Neural cell (in vitro differentiated cells): ENCODE data around the gene LUC7L2. TPM values are rescaled to one million over a fixed set of nuclear protein-coding genes. Genes with fewer than 3 reads are reported as not detected.

Experiments used
- H2AFZ ChIP-seq: fragments of 200-600, 300-800 bp; sonication (generic), shearing (Covaris generic); 2 replicates; pipeline ENCODE4 v1.6.0; 2014; ENCODE audit warnings: low read depth, mild to moderate bottlenecking, antibody characterized with exemption, low read length, moderate library complexity
- H3F3A ChIP-seq: fragments of 200-600 bp; shearing (Covaris generic); 2 replicates; pipeline ENCODE4 v1.6.1; 2016; ENCODE audit warnings: mild to moderate bottlenecking, moderate library complexity, mixed read lengths, antibody characterized with exemption, low read length; ENCODE audit not compliant: insufficient read depth, poor library complexity, severe bottlenecking
- H3K27ac ChIP-seq: fragments of 200-600, 300-800 bp; sonication (generic), shearing (Covaris generic); 2 replicates; pipeline ENCODE4 v1.5.1; 2014; ENCODE audit warnings: mild to moderate bottlenecking, low read length, moderate library complexity
- H3K27me3 ChIP-seq: fragments of 300-800, 200-600 bp; sonication (generic), shearing (Covaris generic); 2 replicates; pipeline ENCODE4 v1.6.0; 2014; ENCODE audit warnings: mild to moderate bottlenecking, low read depth, low read length, moderate library complexity; ENCODE audit not compliant: insufficient read depth
- H3K36me3 ChIP-seq: fragments of 300-800, 200-600 bp; sonication (generic), shearing (Covaris generic); 2 replicates; pipeline ENCODE4 v1.5.1; 2014; ENCODE audit warnings: mild to moderate bottlenecking, antibody characterized with exemption, low read length, moderate library complexity; ENCODE audit not compliant: insufficient read depth
- H3K4me2 ChIP-seq: fragments of 300-800, 200-600 bp; sonication (generic), shearing (Covaris generic); 2 replicates; pipeline ENCODE4 v1.6.0; 2014; ENCODE audit warnings: mild to moderate bottlenecking, low read length
- H3K4me3 ChIP-seq: fragments of 300-800, 200-600 bp; sonication (generic), shearing (Covaris generic); 2 replicates; pipeline ENCODE4 v1.5.1; 2014; ENCODE audit warnings: mild to moderate bottlenecking, low read length, moderate library complexity
- H3K79me2 ChIP-seq: fragments of 200-600 bp; shearing (Covaris generic); replicated peaks from 2 replicates; pipeline ENCODE4 v1.6.0; 2014; ENCODE audit warnings: mild to moderate bottlenecking, low read length, moderate library complexity; ENCODE audit not compliant: insufficient read depth
- H3K9ac ChIP-seq: fragments of 300-800, 200-600 bp; sonication (generic), shearing (Covaris generic); 2 replicates; pipeline ENCODE4 v1.6.1; 2016; ENCODE audit warnings: mild to moderate bottlenecking, low read length, mixed read lengths
- H3K9me2 ChIP-seq: fragments of 200-600 bp; shearing (Covaris generic); 2 replicates; pipeline ENCODE4 v1.6.1; 2016; ENCODE audit warnings: mild to moderate bottlenecking, low read length, mixed read lengths; ENCODE audit not compliant: insufficient read depth
- H3K9me3 ChIP-seq: fragments of 200-600, 300-800 bp; sonication (generic), shearing (Covaris generic); 2 replicates; pipeline ENCODE4 v1.6.1; 2016; ENCODE audit warnings: mild to moderate bottlenecking, mixed run types, low read length, moderate library complexity, mixed read lengths
- H4K20me1 ChIP-seq: fragments of 200-600 bp; shearing (Covaris generic); 2 replicates; pipeline ENCODE4 v1.6.1; 2016; ENCODE audit warnings: mild to moderate bottlenecking, mixed run types; ENCODE audit not compliant: insufficient read depth
- CTCF ChIP-seq: fragments of 450-650 bp; IDR thresholded peaks from 2 replicates; pipeline ENCODE4 v1.5.1; 2014; ENCODE audit warnings: antibody characterized with exemption, mild to moderate bottlenecking, moderate library complexity; ENCODE audit not compliant: poor library complexity, severe bottlenecking
- EP300 ChIP-seq: fragments of 450-650 bp; conservative IDR thresholded peaks from 2 replicates; pipeline ENCODE4 v1.6.1; 2014; ENCODE audit warnings: antibody characterized with exemption, mild to moderate bottlenecking, moderate library complexity; ENCODE audit not compliant: poor library complexity, severe bottlenecking
- EZH2 ChIP-seq: fragments of 200-600, 300-800 bp; shearing (Covaris generic), sonication (generic); IDR thresholded peaks from 2 replicates; pipeline ENCODE4 v1.6.1; 2014; ENCODE audit warnings: antibody characterized with exemption, low read length, borderline replicate concordance, mild to moderate bottlenecking; ENCODE audit not compliant: insufficient read depth, poor library complexity, severe bottlenecking
- MXI1 ChIP-seq: fragments of 450-650 bp; conservative IDR thresholded peaks from 2 replicates; pipeline ENCODE4 v1.6.1; 2014; ENCODE audit warnings: antibody characterized with exemption, mild to moderate bottlenecking; ENCODE audit not compliant: poor library complexity, severe bottlenecking
- POLR2AphosphoS5 ChIP-seq: IDR thresholded peaks from 2 replicates; pipeline ENCODE4 v1.6.1; 2012
- RAD21 ChIP-seq: fragments of 450-650 bp; conservative IDR thresholded peaks from 2 replicates; pipeline ENCODE4 v1.6.1; 2014; ENCODE audit warnings: antibody characterized with exemption, mild to moderate bottlenecking, moderate library complexity
- REST ChIP-seq: IDR thresholded peaks from 2 replicates; pipeline ENCODE4 v1.6.1; 2012; ENCODE audit warnings: borderline replicate concordance
- SMC3 ChIP-seq: fragments of 450-650 bp; conservative IDR thresholded peaks from 2 replicates; pipeline ENCODE4 v1.6.1; 2014; ENCODE audit warnings: antibody characterized with exemption, mild to moderate bottlenecking, moderate library complexity; ENCODE audit not compliant: poor library complexity
- TAF1 ChIP-seq: IDR thresholded peaks from 2 replicates; pipeline ENCODE4 v1.6.1; 2012; ENCODE audit warnings: low read depth
- polyA plus RNA-seq: library from polyadenylated mRNA; depleted of rRNA; stranded (reverse); fragments of >200 nt; gene quantifications from 2 replicates; pipeline ENCODE4 v1.2.3, GENCODE V29; 2014

LUC7L2 gene
- polyA plus RNA-seq, 1 donor from 2014 or later = 153 TPM

GRCh38 chr7:139374246-139374645 lies 14.6 kb downstream of the LUC7L2 start:
- Histone ChIP-seq H3K4me3 (no peak overlapping the region), H3K9ac (no peak overlapping the region), H3K36me3 (peaks cover 13% of the 10 kb centered on the region), H2AFZ (no peak overlapping the region), H3F3A (no peaks in the 10 kb centered on the region), H3K79me2 (peaks cover 64% of the 10 kb centered on the region), H3K9me3 (no peaks in the 10 kb centered on the region), H3K27ac (no peak overlapping the region), H3K27me3 (no peaks in the 10 kb centered on the region), H4K20me1 (no peaks in the 10 kb centered on the region), H3K9me2 (no peaks in the 10 kb centered on the region), H3K4me2 (no peak overlapping the region)
- TF ChIP-seq CTCF = no peak
- TF ChIP-seq SMC3 = no peak
- TF ChIP-seq EP300 = no peak
- TF ChIP-seq POLR2AphosphoS5 = no peak
- no peak for TF ChIP-seq MXI1
- TF ChIP-seq EZH2 = no peak
- TF ChIP-seq REST = no peak
- no peak for TF ChIP-seq RAD21
- no peak for TF ChIP-seq TAF1

- no peaks in the 10 kb centered on the region for H3K9me3 ChIP-seq
- H3K27ac ChIP-seq = no peak overlapping the region
- H3K9me2 ChIP-seq = no peaks in the 10 kb centered on the region
- H4K20me1 ChIP-seq = no peaks in the 10 kb centered on the region
- H3K4me2 ChIP-seq = no peak overlapping the region
- H2AFZ ChIP-seq = no peak overlapping the region
- TF ChIP-seq REST (no peak), POLR2AphosphoS5 (no peak), MXI1 (no peak), EZH2 (no peak), RAD21 (no peak), TAF1 (no peak), EP300 (no peak), CTCF (no peak), SMC3 (no peak)
- peaks cover 12% of the 10 kb centered on the region for H3K36me3 ChIP-seq
- H3K27me3 ChIP-seq = no peaks in the 10 kb centered on the region
- no peaks in the 10 kb centered on the region for H3F3A ChIP-seq
- no peak overlapping the region for H3K4me3 ChIP-seq
- H3K9ac ChIP-seq = no peak overlapping the region
- peaks cover 6% of the 10 kb centered on the region for H3K79me2 ChIP-seq
Observed at GRCh38 chr7:139382439-139382838, 22.7 kb downstream of the LUC7L2 start.
